GM23248 (cell line): ENCODE measurements around the gene SRF.

Source experiments
- EZH2 ChIP-seq: fragments of 200-600 bp; sonication (generic); IDR thresholded peaks from 2 replicates; pipeline ENCODE4 v1.6.1; 2018; ENCODE audit warnings: antibody characterized with exemption, mild to moderate bottlenecking; ENCODE audit not compliant: insufficient read depth, poor library complexity, severe bottlenecking
- EZH2phosphoT487 ChIP-seq: fragments of 200-600 bp; sonication (generic); IDR thresholded peaks from 2 replicates; pipeline ENCODE4 v1.6.1; 2018; ENCODE audit warnings: antibody characterized with exemption, moderate library complexity, mild to moderate bottlenecking, low read depth; ENCODE audit not compliant: insufficient read depth

- no peak for TF ChIP-seq EZH2
- no peak for TF ChIP-seq EZH2phosphoT487
Observed at GRCh38 chr6:43150051-43150751, 20.9 kb upstream of the SRF start.
